ENCODE results near the gene CTNNBL1. TPM values are rescaled to one million over a fixed set of nuclear protein-coding genes. Genes with fewer than 3 reads are reported as not detected.

Gene CTNNBL1
- total RNA-seq, 1 donor, result 19.5 TPM

DNA sequence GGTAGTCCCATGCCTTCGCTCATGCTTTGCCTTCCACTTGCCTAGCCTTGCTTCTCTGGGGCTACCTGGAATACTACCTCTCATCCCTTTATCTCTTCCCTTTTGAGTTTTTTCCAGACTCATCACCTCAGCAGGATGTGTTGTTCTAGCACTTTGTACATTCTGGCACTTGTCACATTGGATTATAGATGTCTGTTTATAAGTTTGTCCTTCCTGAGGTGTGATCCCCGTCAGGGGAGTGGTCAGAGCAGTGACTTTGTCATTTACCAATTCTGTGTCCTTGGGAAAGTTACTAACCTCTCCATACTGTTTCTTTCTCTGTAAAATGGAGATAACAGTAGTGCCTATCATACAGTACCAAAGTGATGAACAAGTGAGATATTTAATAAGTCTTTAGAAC lies 66.5 kb downstream of the CTNNBL1 start:
- no peaks in the 10 kb centered on the region for H3K79me2 ChIP-seq (ENCODE audit: insufficient read depth, low read length)
- H3K4me2 ChIP-seq (ENCODE audit: insufficient read depth, low read length), result no peak overlapping the region
- H2AFZ ChIP-seq (ENCODE audit: low read length), result no peak overlapping the region
- no peak overlapping the region for H3K4me3 ChIP-seq (ENCODE audit: insufficient read depth, low read length)
- H3K9me3 ChIP-seq (ENCODE audit: low read depth, low read length), result no peaks in the 10 kb centered on the region
- no peak for DNase-seq (ENCODE audit: insufficient read length, low spot score, missing footprints)
- no peaks in the 10 kb centered on the region for H3K4me1 ChIP-seq (ENCODE audit: insufficient read depth, low read length)
- no peaks in the 10 kb centered on the region for H3K27me3 ChIP-seq (ENCODE audit: insufficient read depth, low read length)
- no peak for TF ChIP-seq CTCF (IDR thresholded peaks at IDR 0.05; ENCODE audit: extremely low read depth, low read depth, low read length)
- no peaks in the 10 kb centered on the region for H3K36me3 ChIP-seq (ENCODE audit: insufficient read depth, low read length)
- peaks cover 12% of the 10 kb centered on the region for H4K20me1 ChIP-seq (ENCODE audit: insufficient read depth, low read length)
- no peak overlapping the region for H3K27ac ChIP-seq (ENCODE audit: low read depth, low read length)

DNA sequence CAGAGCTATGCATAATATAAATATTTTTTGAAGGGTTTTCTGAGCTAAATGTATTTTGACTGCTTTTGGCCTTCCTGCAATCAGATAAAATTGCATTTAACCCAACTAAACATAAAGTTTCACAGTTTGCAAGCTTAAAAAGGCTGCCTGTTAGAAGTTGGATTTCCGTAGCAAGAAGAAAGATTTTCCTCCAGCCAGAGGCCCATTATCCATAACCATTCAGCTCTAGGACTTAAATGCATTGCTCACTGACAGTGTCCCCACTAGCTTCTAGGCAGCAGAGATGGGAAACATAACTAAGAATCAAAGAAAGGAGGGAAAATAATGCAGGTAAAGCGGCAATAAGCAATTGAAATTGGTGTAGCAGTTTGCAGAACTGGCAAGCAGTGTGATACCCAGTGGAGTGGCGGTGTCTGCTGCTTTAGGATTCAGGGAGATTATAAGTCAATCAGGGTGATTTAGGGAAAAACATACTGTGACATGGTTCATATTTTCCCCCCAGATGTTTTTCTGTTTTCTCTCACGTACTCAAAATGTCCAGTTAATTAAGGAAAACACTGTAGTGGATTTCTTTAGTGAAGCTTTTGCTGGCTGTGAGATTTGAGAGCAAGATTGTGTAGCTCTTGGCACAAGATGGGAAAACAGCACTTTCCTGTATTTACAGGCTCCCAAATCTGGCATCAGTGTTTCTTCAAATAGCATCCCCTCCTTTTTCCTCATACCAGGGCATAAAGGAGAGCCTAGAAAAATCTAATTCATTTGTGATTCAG lies 69.1 kb downstream of the CTNNBL1 start:
- Histone ChIP-seq H3K27ac (ENCODE audit: low read depth, low read length) (no peak overlapping the region), H3K4me3 (ENCODE audit: insufficient read depth, low read length) (no peak overlapping the region), H3K9me3 (ENCODE audit: low read depth, low read length) (no peaks in the 10 kb centered on the region), H3K79me2 (ENCODE audit: insufficient read depth, low read length) (no peaks in the 10 kb centered on the region), H4K20me1 (ENCODE audit: insufficient read depth, low read length) (peaks cover 12% of the 10 kb centered on the region), H3K36me3 (ENCODE audit: insufficient read depth, low read length) (no peaks in the 10 kb centered on the region), H2AFZ (ENCODE audit: low read length) (no peak overlapping the region), H3K4me2 (ENCODE audit: insufficient read depth, low read length) (no peak overlapping the region), H3K27me3 (ENCODE audit: insufficient read depth, low read length) (no peaks in the 10 kb centered on the region), H3K4me1 (ENCODE audit: insufficient read depth, low read length) (no peaks in the 10 kb centered on the region)
- no peak for TF ChIP-seq CTCF (IDR thresholded peaks at IDR 0.05; ENCODE audit: extremely low read depth, low read depth, low read length)
- no peak for DNase-seq (ENCODE audit: insufficient read length, low spot score, missing footprints)

DNA sequence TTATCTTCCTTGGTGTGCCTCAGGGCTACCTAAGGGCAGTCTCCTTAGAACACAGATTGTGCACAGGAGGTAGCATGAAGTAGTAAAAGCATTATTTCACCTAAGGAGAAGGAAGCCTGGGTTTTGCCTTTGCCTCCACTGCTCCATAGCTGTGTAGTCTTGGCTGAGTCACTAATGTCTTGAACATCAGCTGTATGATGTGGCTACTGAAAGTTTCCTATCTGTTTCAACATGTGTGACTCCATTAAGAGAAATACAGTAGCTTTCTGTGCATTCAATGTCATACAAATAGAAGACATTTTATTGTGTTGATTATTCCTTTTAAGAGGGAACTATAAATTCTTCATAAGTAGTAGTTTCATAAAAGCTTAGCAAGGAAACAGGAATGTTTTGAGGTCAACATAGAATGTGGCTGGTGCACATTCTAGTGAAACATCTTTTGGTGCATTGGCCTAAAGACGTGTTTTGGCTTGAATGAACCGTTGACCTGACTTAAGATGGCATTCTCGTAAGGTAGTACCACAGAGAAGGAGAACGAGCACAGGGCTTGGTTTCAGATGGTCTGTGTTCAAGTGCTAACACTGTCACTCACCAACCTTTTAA lies 70.6 kb downstream of the CTNNBL1 start:
- Histone ChIP-seq H3K36me3 (ENCODE audit: insufficient read depth, low read length) (peaks cover 2% of the 10 kb centered on the region), H2AFZ (ENCODE audit: low read length) (no peak overlapping the region), H3K9me3 (ENCODE audit: low read depth, low read length) (no peaks in the 10 kb centered on the region), H3K4me1 (ENCODE audit: insufficient read depth, low read length) (no peaks in the 10 kb centered on the region), H4K20me1 (ENCODE audit: insufficient read depth, low read length) (peaks cover 12% of the 10 kb centered on the region), H3K27me3 (ENCODE audit: insufficient read depth, low read length) (no peaks in the 10 kb centered on the region), H3K79me2 (ENCODE audit: insufficient read depth, low read length) (no peaks in the 10 kb centered on the region), H3K27ac (ENCODE audit: low read depth, low read length) (no peak overlapping the region), H3K4me2 (ENCODE audit: insufficient read depth, low read length) (no peak overlapping the region), H3K4me3 (ENCODE audit: insufficient read depth, low read length) (no peak overlapping the region)
- DNase-seq (ENCODE audit: insufficient read length, low spot score, missing footprints), result no peak
- no peak for TF ChIP-seq CTCF (IDR thresholded peaks at IDR 0.05; ENCODE audit: extremely low read depth, low read depth, low read length)

DNA sequence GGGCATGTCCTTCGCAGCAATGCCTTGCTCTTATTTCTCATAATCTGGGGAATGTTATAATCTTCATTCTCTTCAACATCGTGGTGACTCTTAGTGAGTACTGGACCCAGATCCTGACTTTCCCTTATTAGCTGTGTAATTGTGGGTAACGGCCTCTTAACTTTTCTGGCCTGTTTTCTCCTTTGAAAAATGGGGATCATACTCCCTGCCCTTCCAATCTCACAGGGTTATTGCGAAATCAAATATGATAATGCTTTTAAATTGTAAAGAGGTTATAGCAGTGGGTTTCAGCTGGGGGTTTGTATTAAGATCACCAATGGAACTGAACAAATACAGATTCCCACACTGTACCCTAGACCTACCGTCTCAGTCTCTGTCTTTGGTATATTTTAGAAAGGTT lies 77.1 kb downstream of the CTNNBL1 start:
- H3K4me3 ChIP-seq (ENCODE audit: insufficient read depth, low read length), result no peak overlapping the region
- H3K4me1 ChIP-seq (ENCODE audit: insufficient read depth, low read length), result no peaks in the 10 kb centered on the region
- no peaks in the 10 kb centered on the region for H3K27me3 ChIP-seq (ENCODE audit: insufficient read depth, low read length)
- peaks cover 2% of the 10 kb centered on the region for H3K36me3 ChIP-seq (ENCODE audit: insufficient read depth, low read length)
- H3K27ac ChIP-seq (ENCODE audit: low read depth, low read length), result no peak overlapping the region
- no peak for TF ChIP-seq CTCF (IDR thresholded peaks at IDR 0.05; ENCODE audit: extremely low read depth, low read depth, low read length)
- no peak for DNase-seq (ENCODE audit: insufficient read length, low spot score, missing footprints)
- no peaks in the 10 kb centered on the region for H3K79me2 ChIP-seq (ENCODE audit: insufficient read depth, low read length)
- no peaks in the 10 kb centered on the region for H3K9me3 ChIP-seq (ENCODE audit: low read depth, low read length)
- no peak overlapping the region for H2AFZ ChIP-seq (ENCODE audit: low read length)
- H4K20me1 ChIP-seq (ENCODE audit: insufficient read depth, low read length), result no peaks in the 10 kb centered on the region
- no peak overlapping the region for H3K4me2 ChIP-seq (ENCODE audit: insufficient read depth, low read length)

All from osteoblast (primary cell).